Heart left ventricle (tissue), 16 donors: ENCODE measurements around the gene NCAPD2. TPM values are rescaled to one million over a fixed set of nuclear protein-coding genes. Genes with fewer than 3 reads are reported as not detected.
A peak's percentile ranks its signal among the peaks of the same experiment; 100 is the strongest.

Source experiments
- ATAC-seq, 4 donors: fragments of 200-7000 bp; cut with Tn5 transposase; one replicate each; pipeline ENCODE4 v1.9.1; 2020 to 2022; ENCODE audit warnings: moderate library complexity in 4 of 4, mild to moderate bottlenecking in 3 of 4, moderate number of reproducible peaks in 1 of 4
- DNase-seq, 5 donors: peaks; one replicate each; pipeline ENCODE4 v3.0.0-alpha.2; 2020
- H3K27ac ChIP-seq, 12 donors: fragments of 200-600 bp; sonication (generic) in 4 of 12; one replicate each; pipeline versions ENCODE4 v1.5.0 to v1.8.0; 2016 to 2022; ENCODE audit warnings: mild to moderate bottlenecking in 2 of 12
- H3K27me3 ChIP-seq, 9 donors: fragments of 200-600 bp; sonication (generic) in 2 of 9; one replicate each; pipeline versions ENCODE4 v1.5.1 to v1.8.0; 2016 to 2022; ENCODE audit warnings: mild to moderate bottlenecking in 3 of 9
- H3K36me3 ChIP-seq, 9 donors: fragments of 200-600 bp; sonication (generic) in 2 of 9; one replicate each; pipeline versions ENCODE4 v1.5.0 to v1.8.0; 2018 to 2022; ENCODE audit warnings: mild to moderate bottlenecking in 2 of 9
- H3K4me1 ChIP-seq, 12 donors: fragments of 200-600 bp; sonication (generic) in 4 of 12; one replicate each; pipeline versions ENCODE4 v1.5.0 to v1.8.0; 2016 to 2022; ENCODE audit warnings: mild to moderate bottlenecking in 3 of 12
- H3K4me3 ChIP-seq, 12 donors: fragments of 200-600 bp; sonication (generic) in 4 of 12; one replicate each; pipeline versions ENCODE4 v1.5.0 to v1.8.0; 2017 to 2022; ENCODE audit warnings: mild to moderate bottlenecking in 9 of 12, moderate library complexity in 4 of 12
- H3K9me3 ChIP-seq, 12 donors: fragments of 200-600 bp; sonication (generic) in 4 of 12; one replicate each; pipeline versions ENCODE4 v1.5.0 to v1.8.0; 2016 to 2022; ENCODE audit warnings: mild to moderate bottlenecking in 1 of 12
- POLR2A ChIP-seq, 2 donors: fragments of 450-650 bp; IDR thresholded peaks; one replicate each; pipeline ENCODE4 v1.6.1; 2017; ENCODE audit warnings: antibody characterized with exemption in 2 of 2, mild to moderate bottlenecking in 2 of 2, moderate library complexity in 2 of 2
- WGBS, 4 donors: extraction: QIAGEN DNeasy Blood & Tissue Kit in 2 of 4; methylation state at CpG; one replicate each; pipeline versions ENCODE4 v1.1.5 to v1.1.7; 2013 to 2018; 5-methylcytosine and 5-hydroxymethylcytosine counted together
- intact Hi-C, 10 donors: fragments of 100-400 bp; cut with DNase I; formaldehyde crosslinking; loops; one replicate each; pipeline versions ENCODE4 v1.11.1 to v1.14.2; 2022
- polyA plus RNA-seq, 2 donors: library from polyadenylated mRNA; stranded (reverse); fragments of 200-250 nt; gene quantifications; one replicate each; pipeline ENCODE4 v1.2.3, GENCODE V29; 2013
- total RNA-seq, 9 donors: library from RNA; depleted of rRNA in 2 of 9; stranded (reverse); fragments of >200 nt in 2 of 9; fragmentation: NEBNext Ultra II Directional in 3 of 9; extraction: Animal tissue kit (Norgen Biotek cat#: 25700) in 3 of 9; gene quantifications; one replicate each; pipeline versions ENCODE4 v1.1.0 to v1.2.4, GENCODE V29; 2016 to 2023
- TF ChIP-seq, protein P1 (sequence below), 12 donors: fragments of 200-600 bp; sonication (generic) in 4 of 12; IDR thresholded peaks; one replicate each; pipeline versions ENCODE4 v1.5.0 to v1.8.0; 2018 to 2022; ENCODE audit warnings: antibody characterized with exemption in 12 of 12, mild to moderate bottlenecking in 5 of 12
- donor health status: ischemic (EF 13 %, LVEDD 7.1; RV severe dilation, severe dysfunction).
- donor health status: healthy with polysubstance abuse.
- donor health status: DM: no; HTN: yes; CAD: no.
- donor health status: DM: no; HTN: no; CAD: no.
- donor health status: ischemic (EF 25% LVEDD 6.9; RV normal size, moderate dysfunction).
- donor health status: ischemic (EF 25% LVEDD 5.7; RV mildly dilated, moderate dysfunction).
- donor health status: healthy.
- donor health status: DM: yes; HTN: yes; CAD: no.
- donor health status: ischemic (EF 35%, LVEDD 5.7; RV mildly dilated, moderate dysfunction).
- donor health status: nonischemic (EF 11% LVEDD 7.7; RV severe dilation, severe dysfunction).
- donor health status: DM: yes; HTN: yes; CAD: no.
- donor health status: PGD.
- donor health status: ischemic (EF 29% LVEDD 5.4; RV normal size, mild dysfunction).
- donor health status: nonischemic (EF 23%, LVEDD 6.1; RV moderate dilation, normal function).

NCAPD2 gene
- total and polyA plus RNA-seq, 11 donors, result 3.3 to 22.4 (median 11.3) TPM

- Histone ChIP-seq H3K36me3 (peaks cover 0 to 88% (median 61%) of the 10 kb centered on the region in 9 donors), H3K4me1 (peaks cover 7 to 65% (median 45%) of the 10 kb centered on the region in 12 donors), H3K27ac (peak overlapping the region in 3 of 12 donors; percentile 0 to 35 (median 21)), H3K9me3 (no peaks in the 10 kb centered on the region), H3K4me3 (no peak overlapping the region), H3K27me3 (no peaks in the 10 kb centered on the region)
- ATAC-seq, result no peak
- intact Hi-C loops, result no loop called here
- WGBS, 4 donors, result 53 to 65% (median 62%) methylated on average over 10 of the region's 10 CpGs
- no peak for DNase-seq
- TF ChIP-seq POLR2A (IDR thresholded peaks at IDR 0.05), result no peak
- TF ChIP-seq, protein P1, sequence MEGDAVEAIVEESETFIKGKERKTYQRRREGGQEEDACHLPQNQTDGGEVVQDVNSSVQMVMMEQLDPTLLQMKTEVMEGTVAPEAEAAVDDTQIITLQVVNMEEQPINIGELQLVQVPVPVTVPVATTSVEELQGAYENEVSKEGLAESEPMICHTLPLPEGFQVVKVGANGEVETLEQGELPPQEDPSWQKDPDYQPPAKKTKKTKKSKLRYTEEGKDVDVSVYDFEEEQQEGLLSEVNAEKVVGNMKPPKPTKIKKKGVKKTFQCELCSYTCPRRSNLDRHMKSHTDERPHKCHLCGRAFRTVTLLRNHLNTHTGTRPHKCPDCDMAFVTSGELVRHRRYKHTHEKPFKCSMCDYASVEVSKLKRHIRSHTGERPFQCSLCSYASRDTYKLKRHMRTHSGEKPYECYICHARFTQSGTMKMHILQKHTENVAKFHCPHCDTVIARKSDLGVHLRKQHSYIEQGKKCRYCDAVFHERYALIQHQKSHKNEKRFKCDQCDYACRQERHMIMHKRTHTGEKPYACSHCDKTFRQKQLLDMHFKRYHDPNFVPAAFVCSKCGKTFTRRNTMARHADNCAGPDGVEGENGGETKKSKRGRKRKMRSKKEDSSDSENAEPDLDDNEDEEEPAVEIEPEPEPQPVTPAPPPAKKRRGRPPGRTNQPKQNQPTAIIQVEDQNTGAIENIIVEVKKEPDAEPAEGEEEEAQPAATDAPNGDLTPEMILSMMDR (IDR thresholded peaks at IDR 0.05), result no peak
Observed at GRCh38 chr12:6546016-6546415, 52.1 kb downstream of the NCAPD2 start.

GRCh38 chr12:6547566-6547965 is 53.7 kb downstream of the NCAPD2 start:
- no peak for TF ChIP-seq POLR2A (IDR thresholded peaks at IDR 0.05)
- TF ChIP-seq, protein P1 (IDR thresholded peaks at IDR 0.05), result no peak
- Histone ChIP-seq H3K9me3 (no peaks in the 10 kb centered on the region), H3K27ac (peak overlapping the region in 8 of 12 donors; percentile 16 to 93 (median 56)), H3K4me3 (no peak overlapping the region), H3K27me3 (no peaks in the 10 kb centered on the region), H3K4me1 (peaks cover 10 to 65% (median 50%) of the 10 kb centered on the region in 12 donors), H3K36me3 (peaks cover 0 to 77% (median 55%) of the 10 kb centered on the region in 9 donors)
- no peak for ATAC-seq
- 35 to 63% (median 42%) methylated on average over 1 of the region's 1 CpG for WGBS, 4 donors
- peak in 1 of 5 donors; percentile 21 for DNase-seq
- intact Hi-C loops, result no loop called here

DNA sequence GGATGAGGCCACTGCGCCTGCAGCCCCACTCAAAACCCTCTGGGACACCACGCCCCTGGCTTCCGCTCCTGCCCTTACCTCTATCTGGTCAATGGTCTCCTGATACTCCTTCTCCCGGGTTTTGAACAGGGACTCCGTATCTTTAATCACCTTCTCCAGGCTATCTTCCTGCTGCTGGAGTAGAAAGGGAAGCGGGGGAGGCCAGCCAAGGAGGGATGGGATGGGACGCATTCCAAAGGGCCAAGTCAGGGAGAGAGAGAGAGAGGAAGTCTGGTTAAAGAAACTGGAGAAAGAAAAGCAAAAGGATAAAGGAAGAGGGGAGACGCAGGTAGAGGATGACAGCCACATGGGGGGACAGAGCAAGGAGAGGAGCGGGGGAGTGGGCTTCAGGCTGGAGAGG is 54.1 kb downstream of the NCAPD2 start:
- 43 to 55% (median 50%) methylated on average over 9 of the region's 9 CpGs for WGBS, 4 donors
- Histone ChIP-seq H3K27me3 (no peaks in the 10 kb centered on the region), H3K4me3 (peak overlapping the region in 1 of 12 donors; percentile 35), H3K36me3 (peaks cover 0 to 73% (median 55%) of the 10 kb centered on the region in 9 donors), H3K9me3 (no peaks in the 10 kb centered on the region), H3K27ac (peak overlapping the region in 10 of 12 donors; percentile 24 to 93 (median 61)), H3K4me1 (peaks cover 10 to 65% (median 54%) of the 10 kb centered on the region in 12 donors)
- ATAC-seq (no peak), DNase-seq (peak in 2 of 5 donors; percentile 57 to 64)
- intact Hi-C loops, result no loop called here
- TF ChIP-seq POLR2A (IDR thresholded peaks at IDR 0.05), result no peak
- TF ChIP-seq, protein P1 (IDR thresholded peaks at IDR 0.05), result no peak

GRCh38 chr12:6548556-6548955 is 54.7 kb downstream of the NCAPD2 start:
- peak overlapping the region in 1 of 12 donors; percentile 35 for H3K4me3 ChIP-seq

More at GRCh38 chr12:6548556-6548955, 54.7 kb downstream of the NCAPD2 start:
- Histone ChIP-seq H3K36me3 (peaks cover 0 to 68% (median 55%) of the 10 kb centered on the region in 9 donors), H3K27me3 (no peaks in the 10 kb centered on the region), H3K4me1 (peaks cover 10 to 69% (median 59%) of the 10 kb centered on the region in 12 donors), H3K27ac (peak overlapping the region in 11 of 12 donors; percentile 24 to 93 (median 56)), H3K9me3 (no peaks in the 10 kb centered on the region)
- TF ChIP-seq, protein P1 (IDR thresholded peaks at IDR 0.05), result no peak
- TF ChIP-seq POLR2A (IDR thresholded peaks at IDR 0.05), result no peak
- intact Hi-C loops, result no loop called here
- DNase-seq, result peak in 1 of 5 donors; percentile 64
- WGBS, 4 donors, result 70 to 76% (median 73%) methylated on average over 26 of the region's 26 CpGs
- ATAC-seq, result no peak
